Mesothelial cell of epicardium (in vitro differentiated cells): ENCODE data around the gene PTPRF. TPM values are rescaled to one million over a fixed set of nuclear protein-coding genes. Genes with fewer than 3 reads are reported as not detected.

Source experiments
- DNase-seq, 2 experiments: peaks; one replicate each; pipeline ENCODE4 v3.0.0; 2021; ENCODE audit warnings: low spot score in 2 of 2; ENCODE audit not compliant: unreplicated experiment in 2 of 2
- H3K27ac Mint-ChIP-seq: 2 replicates; pipeline ENCODE4 v1.8.0; 2021; ENCODE audit warnings: mixed read lengths
- H3K27me3 Mint-ChIP-seq: 2 replicates; pipeline ENCODE4 v1.8.0; 2021; ENCODE audit warnings: low read depth, mixed read lengths
- H3K36me3 Mint-ChIP-seq: 2 replicates; pipeline ENCODE4 v1.8.0; 2021; ENCODE audit warnings: mixed read lengths
- H3K4me1 Mint-ChIP-seq: 2 replicates; pipeline ENCODE4 v1.8.0; 2021; ENCODE audit warnings: mixed read lengths
- H3K4me3 Mint-ChIP-seq: 2 replicates; pipeline ENCODE4 v1.8.0; 2021; ENCODE audit warnings: mild to moderate bottlenecking, moderate library complexity, mixed read lengths
- H3K9me3 Mint-ChIP-seq: 2 replicates; pipeline ENCODE4 v1.8.0; 2021; ENCODE audit warnings: mixed read lengths
- total RNA-seq: library from RNA; stranded (reverse); gene quantifications from 3 replicates; pipeline ENCODE4 v1.2.1, GENCODE V29; 2021
- TF ChIP-seq, protein P1 (sequence below): fragments of 200-600 bp; sonication (generic); IDR thresholded peaks from one replicate; pipeline ENCODE4 v1.5.0; 2021; ENCODE audit warnings: antibody characterized with exemption; ENCODE audit not compliant: unreplicated experiment

Gene PTPRF
- total RNA-seq, 1 donor from 2014 or later = 464 TPM

DNA sequence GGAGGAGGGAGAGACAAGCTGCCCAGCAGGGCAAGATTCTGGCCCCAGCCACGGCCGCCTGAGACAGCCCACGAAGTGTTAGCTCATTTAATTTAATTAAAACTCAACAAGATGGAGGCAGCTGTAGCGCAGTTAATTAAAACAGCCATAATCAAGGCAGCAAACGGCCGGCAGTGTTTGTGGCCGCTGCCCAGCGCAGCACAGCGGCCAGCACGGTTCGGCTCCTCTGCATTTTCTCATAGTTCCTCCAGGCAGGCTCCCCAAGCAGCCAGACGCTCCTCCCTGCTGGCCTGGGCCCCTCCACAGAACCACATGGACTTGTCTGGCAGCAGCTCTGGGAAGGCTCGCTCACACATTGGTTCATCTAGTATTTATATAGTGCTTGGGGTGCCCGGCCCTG is 40.0 kb downstream of the PTPRF start:
- H3K27ac Mint-ChIP-seq = no peak overlapping the region
- no peaks in the 10 kb centered on the region for H3K27me3 Mint-ChIP-seq
- H3K9me3 Mint-ChIP-seq = no peaks in the 10 kb centered on the region
- H3K4me3 Mint-ChIP-seq = no peak overlapping the region
- peaks cover 16% of the 10 kb centered on the region for H3K4me1 Mint-ChIP-seq
- TF ChIP-seq, protein P1, sequence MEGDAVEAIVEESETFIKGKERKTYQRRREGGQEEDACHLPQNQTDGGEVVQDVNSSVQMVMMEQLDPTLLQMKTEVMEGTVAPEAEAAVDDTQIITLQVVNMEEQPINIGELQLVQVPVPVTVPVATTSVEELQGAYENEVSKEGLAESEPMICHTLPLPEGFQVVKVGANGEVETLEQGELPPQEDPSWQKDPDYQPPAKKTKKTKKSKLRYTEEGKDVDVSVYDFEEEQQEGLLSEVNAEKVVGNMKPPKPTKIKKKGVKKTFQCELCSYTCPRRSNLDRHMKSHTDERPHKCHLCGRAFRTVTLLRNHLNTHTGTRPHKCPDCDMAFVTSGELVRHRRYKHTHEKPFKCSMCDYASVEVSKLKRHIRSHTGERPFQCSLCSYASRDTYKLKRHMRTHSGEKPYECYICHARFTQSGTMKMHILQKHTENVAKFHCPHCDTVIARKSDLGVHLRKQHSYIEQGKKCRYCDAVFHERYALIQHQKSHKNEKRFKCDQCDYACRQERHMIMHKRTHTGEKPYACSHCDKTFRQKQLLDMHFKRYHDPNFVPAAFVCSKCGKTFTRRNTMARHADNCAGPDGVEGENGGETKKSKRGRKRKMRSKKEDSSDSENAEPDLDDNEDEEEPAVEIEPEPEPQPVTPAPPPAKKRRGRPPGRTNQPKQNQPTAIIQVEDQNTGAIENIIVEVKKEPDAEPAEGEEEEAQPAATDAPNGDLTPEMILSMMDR = no peak
- H3K36me3 Mint-ChIP-seq = peaks cover 21% of the 10 kb centered on the region
- DNase-seq = no peak

DNA sequence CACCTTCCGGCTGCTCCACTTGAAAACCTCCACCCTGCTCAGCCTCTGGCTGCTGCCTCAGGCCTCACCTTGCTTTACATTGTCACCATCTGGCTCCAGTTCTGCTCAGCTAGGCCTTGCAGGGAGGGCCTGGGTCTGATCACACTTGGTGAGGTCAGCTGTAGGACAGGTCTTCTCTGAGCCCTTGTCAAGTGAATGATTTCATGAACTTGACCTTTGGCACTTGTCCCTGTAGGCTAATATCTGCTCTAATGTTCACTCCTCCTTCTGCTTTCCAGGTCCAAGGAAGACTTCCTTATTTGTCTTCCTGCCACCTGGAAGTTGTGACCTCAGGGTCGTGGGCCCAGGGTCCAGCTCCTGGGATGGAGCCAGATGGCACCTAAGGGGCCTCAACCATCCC is 41.4 kb downstream of the PTPRF start:
- Mint-ChIP-seq H3K27ac (no peak overlapping the region), H3K9me3 (no peaks in the 10 kb centered on the region), H3K4me1 (peaks cover 7% of the 10 kb centered on the region), H3K36me3 (peaks cover 32% of the 10 kb centered on the region), H3K4me3 (no peak overlapping the region), H3K27me3 (no peaks in the 10 kb centered on the region)
- TF ChIP-seq, protein P1 = no peak
- no peak for DNase-seq

DNA sequence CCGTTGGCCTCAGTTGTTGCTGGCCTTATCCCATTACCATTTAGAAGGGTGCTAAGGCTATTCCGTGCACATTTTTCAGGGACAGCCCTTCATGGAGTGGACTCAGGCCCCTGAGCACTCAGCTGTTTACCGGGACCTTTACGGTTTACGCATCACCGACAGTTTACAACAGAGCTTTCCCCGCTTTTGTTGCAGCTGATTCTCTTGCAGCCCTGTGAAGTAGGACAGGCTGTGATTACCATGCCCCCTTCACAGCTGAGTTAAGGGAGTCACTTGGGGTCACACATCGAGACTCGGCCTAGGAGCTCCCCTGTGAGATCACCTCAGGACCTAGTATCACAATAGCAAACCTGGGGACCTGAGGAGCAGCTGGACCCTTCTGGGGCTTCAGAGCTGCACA is 41.9 kb downstream of the PTPRF start:
- Mint-ChIP-seq H3K9me3 (no peaks in the 10 kb centered on the region), H3K4me3 (no peak overlapping the region), H3K4me1 (peaks cover 10% of the 10 kb centered on the region), H3K36me3 (peaks cover 32% of the 10 kb centered on the region), H3K27ac (no peak overlapping the region), H3K27me3 (no peaks in the 10 kb centered on the region)
- no peak for DNase-seq
- TF ChIP-seq, protein P1 = no peak

DNA sequence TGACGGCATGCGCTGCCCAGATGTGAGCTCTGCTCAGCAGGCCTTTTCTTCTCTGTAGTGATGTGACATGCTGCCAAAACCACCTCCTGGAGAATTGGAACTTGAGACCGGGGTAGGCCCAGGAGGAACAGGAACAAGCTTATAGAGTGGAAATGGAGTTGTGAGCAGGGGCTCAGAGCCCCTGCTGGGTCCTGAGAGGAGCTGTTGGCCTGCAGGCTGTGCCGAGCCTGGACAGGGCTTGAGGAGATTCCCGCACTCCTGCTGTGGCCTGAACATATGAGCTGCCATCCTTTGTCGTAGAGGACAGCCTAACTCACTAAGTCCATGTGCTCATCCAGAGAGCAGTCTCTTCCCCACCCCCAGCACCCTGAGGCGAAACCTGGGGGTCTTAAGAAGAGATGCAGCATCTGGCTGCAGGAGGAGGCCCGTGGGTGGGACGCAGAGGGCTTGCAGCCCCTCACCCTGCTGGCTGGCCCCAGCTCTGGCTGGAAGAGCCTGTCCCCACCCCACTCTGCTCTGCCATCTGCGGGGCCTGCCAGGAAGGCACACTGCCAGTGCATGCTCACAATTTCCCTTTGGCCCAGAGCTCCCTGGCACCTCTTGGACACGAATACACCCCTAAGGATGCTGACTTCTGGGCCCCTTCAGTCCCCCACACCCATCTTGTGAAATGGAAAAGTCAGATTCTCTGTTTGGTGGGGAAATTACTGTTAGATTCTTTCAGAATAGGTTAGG is 42.5 kb downstream of the PTPRF start:
- H3K9me3 Mint-ChIP-seq = no peaks in the 10 kb centered on the region
- H3K4me1 Mint-ChIP-seq = peaks cover 15% of the 10 kb centered on the region
- DNase-seq = no peak
- no peak overlapping the region for H3K27ac Mint-ChIP-seq
- no peak overlapping the region for H3K4me3 Mint-ChIP-seq
- H3K27me3 Mint-ChIP-seq = no peaks in the 10 kb centered on the region
- H3K36me3 Mint-ChIP-seq = peaks cover 32% of the 10 kb centered on the region
- TF ChIP-seq, protein P1 = no peak

DNA sequence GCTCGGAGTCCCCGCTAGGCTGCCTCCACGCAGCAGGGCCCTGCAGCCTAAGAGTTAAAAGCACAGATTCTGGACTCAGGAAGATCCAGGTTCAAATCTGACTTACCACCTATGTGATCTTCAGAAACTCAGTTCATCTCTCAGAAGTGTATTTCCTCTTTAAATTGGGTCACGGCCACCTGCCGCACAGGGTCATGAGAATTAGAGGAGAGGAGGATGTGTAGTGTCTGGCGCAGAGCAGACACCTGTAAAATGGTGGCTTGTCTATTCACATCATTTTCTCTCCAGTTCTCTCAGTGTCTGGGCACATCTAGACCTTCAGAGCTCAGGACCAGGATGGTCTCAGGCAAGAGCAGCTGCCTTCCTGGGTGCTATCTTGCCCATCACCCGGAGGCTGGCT is 45.8 kb downstream of the PTPRF start:
- Mint-ChIP-seq H3K27ac (no peak overlapping the region), H3K4me1 (peaks cover 13% of the 10 kb centered on the region), H3K36me3 (peaks cover 38% of the 10 kb centered on the region), H3K4me3 (no peak overlapping the region), H3K9me3 (no peaks in the 10 kb centered on the region), H3K27me3 (no peaks in the 10 kb centered on the region)
- TF ChIP-seq, protein P1 = no peak
- no peak for DNase-seq
